NCI-H1105 (cell line): Measurements from ENCODE around the gene KIF26B.
"Not testable (repeated sequence)": the region's sequence is repeated elsewhere in the genome, so short reads cannot be mapped to it uniquely, and the experiment has no call there.

ENCODE experiments used
- DNase-seq: peaks from one replicate; lab custom pipeline; 2025; lab: John Stamatoyannopoulos, UW

Gene KIF26B

DNA sequence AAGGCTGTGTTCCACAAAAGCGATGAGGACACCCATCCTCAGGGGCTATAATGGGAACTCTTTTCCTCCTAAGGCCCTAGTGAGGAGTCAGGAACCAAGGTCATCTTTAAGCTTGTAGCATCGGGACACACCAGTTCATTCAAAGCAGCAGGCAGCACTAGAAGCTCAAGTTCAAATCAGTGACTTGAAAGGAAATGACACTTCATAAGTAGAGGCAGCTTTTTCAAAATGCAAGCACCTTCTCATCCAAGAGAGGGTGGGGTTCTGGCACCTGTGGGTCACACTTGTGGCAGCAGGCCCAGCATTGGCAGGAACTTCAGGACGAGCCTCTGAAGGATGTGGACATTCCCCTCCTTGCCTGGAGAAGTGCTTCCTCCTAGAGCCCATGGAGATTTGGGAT is 496.3 kb downstream of the KIF26B start:
- no peak for DNase-seq

- DNase-seq = no peak
These were observed 497.3 kb downstream of the KIF26B start for GRCh38 chr1:245652116-245652515.

DNA sequence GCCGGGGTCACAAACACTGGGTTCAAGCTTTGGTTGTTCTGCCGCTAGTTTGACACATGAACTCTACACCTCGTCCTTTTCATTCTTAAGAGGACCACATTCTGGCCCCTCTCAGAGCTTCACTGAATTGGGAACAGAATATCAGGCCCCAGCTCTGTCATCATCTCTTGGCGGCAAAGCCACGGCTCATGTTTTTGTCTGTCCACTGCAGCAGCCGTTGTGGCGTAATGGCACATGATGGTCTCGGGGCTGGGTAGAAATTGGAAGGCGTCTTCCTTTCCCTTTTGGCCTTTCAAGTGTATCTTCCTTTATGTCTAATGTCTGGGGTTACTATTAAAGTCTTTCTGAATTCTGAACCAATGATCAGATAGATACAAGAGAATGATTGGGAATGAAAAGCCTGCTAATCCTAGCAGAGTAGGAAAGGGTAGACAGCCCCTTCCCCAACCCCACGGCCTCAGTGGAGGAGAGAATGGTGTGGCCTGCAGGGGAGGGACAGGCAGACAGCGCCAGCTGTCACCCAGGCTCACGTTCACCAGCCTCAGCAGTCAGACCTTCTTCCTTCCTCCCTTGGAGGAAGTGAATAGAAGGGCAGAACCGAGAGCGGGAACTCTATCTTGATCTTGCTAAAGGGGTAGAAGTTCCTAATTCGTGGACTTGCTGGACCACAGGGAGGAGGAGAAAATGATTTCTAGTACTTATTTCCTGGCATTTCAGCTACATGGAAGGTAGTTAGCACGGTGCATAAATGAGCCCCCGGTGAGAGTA is 498.1 kb downstream of the KIF26B start:
- no peak for DNase-seq

DNA sequence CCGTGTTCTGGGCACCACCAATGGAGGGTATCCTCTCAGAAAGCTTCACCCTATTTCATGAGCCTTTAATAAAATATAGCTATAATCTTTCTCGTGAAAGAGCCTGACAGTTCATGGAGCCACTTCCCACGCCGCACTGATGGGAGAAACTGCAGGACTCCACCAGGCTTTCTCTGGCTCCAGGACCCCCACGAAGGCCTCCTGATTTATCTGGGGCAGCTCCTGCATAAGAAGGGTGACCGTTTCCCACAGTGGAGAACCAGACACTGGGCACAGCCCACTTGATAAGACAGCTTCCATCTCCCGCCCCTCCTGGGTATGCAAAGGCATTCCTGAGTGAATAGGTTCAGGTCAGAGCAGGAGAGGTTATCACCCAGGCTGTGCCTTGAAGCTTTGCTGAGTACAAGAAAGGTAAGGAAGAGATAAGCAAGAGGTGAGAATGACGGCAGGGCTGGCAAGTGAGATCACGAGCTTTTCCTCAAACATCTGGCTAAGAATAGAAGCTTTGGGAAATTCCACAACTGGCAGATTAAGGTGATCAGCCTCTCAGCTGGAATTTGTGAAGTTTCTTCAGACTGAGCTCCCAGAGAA is 499.8 kb downstream of the KIF26B start:
- no peak for DNase-seq

DNA sequence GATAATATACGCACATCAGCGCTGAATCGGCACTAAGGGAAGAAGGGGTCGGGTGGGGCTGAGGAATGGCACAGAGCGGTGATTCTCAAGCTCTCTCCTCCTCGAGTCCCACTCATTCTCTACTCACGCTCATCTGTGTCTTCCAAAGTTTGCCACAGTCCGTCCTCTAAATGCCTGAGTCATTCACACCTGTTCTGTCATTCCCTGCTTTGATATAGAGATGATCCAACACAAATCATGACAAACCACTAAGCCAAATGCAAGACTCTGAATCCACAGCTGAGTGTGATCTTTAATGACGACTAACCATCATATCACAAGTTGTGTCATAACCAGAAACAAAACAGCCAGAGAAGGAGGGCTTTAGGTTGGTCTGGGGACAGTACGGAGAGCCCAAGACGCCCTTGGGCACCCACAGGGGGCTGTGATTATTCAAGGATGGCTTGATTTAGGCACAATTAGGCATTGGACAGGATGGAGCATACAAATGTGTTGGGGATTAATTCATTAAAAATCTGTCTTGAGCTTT is 501.5 kb downstream of the KIF26B start:
- DNase-seq = no peak

GRCh38 chr1:245657371-245657770 is 502.6 kb downstream of the KIF26B start:
- DNase-seq = no peak

GRCh38 chr1:245663373-245663772 is 508.6 kb downstream of the KIF26B start:
- no peak for DNase-seq

GRCh38 chr1:245663841-245664240 is 509.1 kb downstream of the KIF26B start:
- DNase-seq = no peak

- DNase-seq = no peak
These were observed 511.6 kb downstream of the KIF26B start for GRCh38 chr1:245666412-245666811.

DNA sequence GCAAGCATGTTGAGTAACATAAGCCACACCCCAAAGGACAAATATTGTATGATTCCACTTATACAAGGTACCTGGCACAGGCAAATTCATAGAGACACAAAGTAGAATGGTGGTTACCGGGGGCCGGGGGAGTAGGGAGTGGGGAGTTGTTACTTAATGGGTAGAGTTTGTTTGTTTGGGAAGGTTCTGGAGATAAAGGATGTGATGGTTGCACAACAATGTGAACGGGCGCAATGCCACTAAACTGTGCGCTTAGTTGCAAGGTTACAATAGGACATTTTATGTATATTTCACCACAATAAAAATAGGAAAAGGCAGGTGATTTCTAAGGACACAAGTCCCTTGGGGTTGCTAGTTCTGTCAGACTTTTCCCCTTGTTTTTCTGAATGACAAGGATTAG is 516.6 kb downstream of the KIF26B start:
- no peak for DNase-seq

DNA sequence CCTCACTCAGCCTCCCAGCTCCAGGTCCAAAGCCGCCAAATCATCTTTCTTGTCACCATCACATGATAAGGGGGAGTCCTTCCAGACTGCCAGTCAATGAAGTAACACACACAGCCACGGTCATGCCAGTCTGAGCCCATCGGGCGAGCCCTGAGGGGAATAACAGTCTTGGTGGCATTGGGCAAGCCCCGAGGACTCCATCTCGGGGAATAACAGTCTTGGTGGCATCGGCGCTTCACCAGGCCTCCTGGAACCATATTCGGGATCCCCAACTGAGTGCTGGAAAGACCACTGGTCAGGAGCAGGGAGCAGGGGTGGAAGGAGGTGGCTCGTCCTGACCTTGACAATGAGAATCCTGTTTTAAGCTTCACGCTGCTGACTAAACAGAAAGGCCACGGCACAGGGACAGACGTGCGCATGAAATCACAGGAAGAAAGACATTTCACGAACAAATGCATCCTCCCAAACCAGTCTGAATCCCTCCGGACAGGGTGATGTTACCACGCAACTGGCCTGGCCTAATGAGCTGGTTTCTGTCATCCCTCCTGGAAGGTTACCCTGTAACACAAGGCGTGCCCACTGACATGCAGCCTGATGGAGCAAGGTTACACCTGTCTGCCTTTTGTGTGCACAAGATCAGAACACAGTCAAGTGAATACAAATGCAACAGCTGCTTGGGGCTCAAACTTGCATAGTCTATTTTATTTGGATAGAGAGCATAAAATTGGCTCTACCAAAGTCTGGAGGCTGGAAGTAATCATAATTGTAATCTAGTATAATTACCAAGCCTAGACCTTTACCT is 517.4 kb downstream of the KIF26B start:
- no peak for DNase-seq

GRCh38 chr1:245672836-245673656 is 518.3 kb downstream of the KIF26B start:
- not testable (repeated sequence) for DNase-seq

DNA sequence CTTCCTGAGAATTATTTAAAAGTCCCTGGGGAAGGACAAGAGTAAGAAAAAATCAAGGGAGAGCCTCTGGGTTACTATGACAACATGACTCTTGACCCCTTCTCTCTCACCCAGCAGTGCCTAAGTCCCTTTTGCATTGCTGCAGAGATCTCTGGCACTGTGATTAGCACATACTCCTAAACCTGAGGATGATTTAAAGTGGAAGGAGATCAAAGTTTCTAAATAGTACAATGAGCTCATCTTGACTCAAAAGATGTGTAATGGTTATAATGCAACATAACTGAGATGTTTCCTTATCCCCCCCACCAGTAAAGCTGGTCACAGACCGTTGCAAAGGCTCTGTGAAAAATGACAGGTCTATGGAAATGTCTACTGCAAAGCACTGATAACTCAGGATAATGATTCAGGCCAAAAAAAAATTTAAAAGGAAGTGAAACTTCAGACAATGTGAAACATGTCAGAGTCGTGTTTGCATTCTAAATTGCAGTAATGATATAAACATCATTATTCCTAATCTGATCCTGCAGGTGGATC is 519.2 kb downstream of the KIF26B start:
- DNase-seq = no peak

DNA sequence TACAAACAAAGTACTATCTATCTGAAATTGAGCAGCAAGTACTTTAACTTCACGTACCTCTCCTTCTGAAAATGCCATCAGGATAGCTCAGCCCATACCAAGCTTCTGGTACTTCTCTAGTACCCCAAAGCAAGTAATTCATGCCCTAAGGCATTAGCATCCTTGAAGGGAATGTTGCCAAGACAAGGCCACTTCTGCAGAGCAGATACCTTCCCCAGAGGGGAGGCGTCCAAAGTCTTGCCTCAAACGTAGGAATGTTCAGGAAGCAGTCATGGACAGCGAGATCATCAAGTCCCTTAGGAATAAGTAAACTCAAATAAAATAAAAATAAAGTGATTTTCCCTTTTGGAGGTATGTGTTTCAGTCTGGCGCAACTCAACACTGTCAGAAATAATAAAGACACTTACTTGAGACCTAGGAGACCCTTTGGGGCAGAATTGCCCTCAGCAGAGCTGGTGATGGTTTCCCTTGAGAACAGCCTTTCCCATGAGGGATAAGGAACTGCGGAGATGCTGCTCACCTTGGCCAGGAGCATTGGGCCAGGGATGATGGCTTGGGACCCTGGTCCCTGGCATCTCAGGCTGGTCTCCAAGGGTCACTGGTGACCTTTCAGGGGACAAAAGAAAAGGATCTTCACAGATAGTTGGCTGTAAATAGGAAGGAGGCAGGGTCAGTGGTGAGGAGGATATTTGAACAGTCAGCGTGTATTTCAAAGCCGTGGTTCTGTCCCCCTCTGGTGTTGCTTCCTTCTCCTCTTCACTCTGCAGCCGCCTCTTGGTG is 522.9 kb downstream of the KIF26B start:
- DNase-seq = no peak

GRCh38 chr1:245678860-245679411 is 524.2 kb downstream of the KIF26B start:
- DNase-seq = no peak

DNA sequence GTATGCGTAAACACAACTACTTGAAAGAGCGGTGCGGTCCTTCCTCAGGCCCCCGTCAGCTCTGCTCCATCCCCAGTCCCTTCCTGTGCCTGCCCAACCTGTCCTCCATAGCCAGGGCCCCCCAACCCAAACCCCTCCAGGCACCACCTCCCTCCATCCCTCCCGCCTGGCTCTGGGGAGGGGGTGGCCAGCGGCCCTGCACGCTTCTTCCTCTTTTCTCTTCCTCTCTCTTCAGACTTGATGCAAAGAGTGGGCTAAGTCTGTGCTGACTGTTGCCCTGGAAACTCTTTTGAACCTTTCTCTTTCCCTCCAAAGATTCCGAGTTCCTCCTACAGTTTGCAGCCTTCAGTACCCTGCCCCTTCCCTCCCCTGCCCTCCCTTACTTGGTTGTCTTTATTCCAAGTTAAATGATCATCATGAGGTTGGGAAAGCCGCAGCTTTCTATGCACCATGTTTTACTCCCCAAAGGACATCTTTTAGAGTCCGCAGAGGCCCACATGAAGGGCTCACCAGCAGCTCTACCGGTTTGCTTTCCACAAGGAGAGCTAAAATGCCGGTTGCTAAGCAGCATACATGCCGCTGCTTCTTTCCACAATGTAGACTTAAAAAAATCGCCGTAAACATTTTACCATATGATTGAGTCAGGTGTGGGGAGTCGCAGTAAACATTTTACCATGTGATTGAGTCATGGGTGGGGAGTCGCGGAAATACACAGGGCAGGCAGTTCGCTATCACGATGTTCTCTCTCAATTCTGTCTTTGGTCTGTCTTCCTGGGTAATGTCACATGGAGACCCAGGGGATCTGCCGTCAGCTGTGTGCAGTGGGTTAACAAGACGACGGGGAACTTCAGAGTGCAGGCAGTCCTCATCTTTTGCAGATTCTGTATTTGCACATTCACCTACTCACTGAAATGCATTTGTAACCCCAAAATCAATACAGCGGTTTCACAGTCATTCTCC is 525.3 kb downstream of the KIF26B start:
- DNase-seq = no peak

DNA sequence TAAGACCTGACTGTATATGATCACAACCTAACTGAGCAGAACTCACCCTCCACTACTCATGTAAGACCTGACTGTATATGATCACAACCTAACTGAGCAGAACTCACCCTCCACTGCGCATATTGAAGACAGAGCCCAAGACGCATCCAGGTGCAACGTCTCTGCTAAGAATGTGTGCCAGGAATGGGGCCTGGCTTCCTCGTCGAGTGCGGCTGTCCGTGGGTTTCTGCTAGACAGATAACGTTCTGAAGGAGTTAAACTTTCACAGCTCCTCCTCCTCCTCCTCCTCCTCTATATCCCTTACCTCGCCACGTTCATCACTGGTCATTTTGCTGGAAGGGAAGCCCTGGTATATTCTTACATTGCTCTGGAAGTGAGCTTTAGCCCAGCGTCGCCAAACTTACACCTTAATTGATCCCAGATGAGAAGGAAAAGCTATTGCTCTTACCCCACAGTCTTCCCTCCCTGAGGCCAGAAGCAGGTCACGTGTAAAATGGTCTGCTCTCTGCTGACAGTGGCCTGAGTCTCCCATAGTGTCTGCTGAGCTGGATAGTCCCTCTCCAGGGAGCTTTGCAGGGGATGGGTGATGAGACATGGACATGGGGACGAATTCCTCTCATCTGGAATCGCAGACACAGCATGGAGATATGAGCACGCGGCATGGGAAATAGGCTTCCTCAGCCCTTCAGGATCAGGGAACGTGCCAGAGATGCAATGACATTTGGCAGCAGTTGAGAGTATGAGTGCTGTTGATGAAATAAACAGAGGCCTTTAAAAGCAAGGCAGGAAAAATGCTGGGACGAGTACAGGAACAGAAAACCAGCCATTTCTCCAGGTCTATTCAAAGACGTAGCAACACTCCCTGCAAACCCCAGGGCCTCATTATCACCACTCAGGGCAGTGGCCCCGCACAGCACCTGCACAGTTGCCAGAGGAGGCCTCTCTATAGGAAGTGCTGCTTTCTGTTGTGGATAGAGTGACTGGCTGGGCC is 528.1 kb downstream of the KIF26B start:
- no peak for DNase-seq

DNA sequence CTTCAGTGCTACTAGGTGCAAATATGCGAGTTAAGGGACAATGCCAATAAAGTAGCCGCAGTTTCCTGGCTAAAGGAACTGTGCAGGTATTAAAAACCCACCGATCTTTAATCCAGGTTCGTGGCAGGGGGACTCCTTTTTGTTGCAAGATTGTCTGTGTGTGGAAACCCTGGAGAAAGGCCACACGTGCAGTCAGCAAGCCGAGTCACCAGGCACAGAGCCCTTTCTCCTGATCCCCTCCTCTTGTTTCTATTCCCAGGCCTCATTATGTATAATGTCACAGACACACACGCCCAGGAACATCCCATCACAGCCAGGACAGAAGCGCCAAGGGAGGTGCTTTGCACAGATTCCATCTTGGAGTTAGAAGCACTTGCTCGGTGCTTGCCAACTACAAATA is 528.9 kb downstream of the KIF26B start:
- DNase-seq = no peak
